H9 (cell line): ENCODE measurements around the gene PRSS23. TPM values are rescaled to one million over a fixed set of nuclear protein-coding genes. Genes with fewer than 3 reads are reported as not detected.

Experiments
- DNase-seq: peaks from one replicate; pipeline ENCODE4 v3.0.0-alpha.2; 2017
- H2AFZ ChIP-seq: one replicate; pipeline ENCODE4 v1.6.1; 2013; ENCODE audit warnings: mild to moderate bottlenecking, low read length, control low read depth, moderate library complexity
- H2AK5ac ChIP-seq: 2 replicates; pipeline ENCODE4 v1.6.1; 2013; ENCODE audit warnings: low read length, control low read depth, mixed read lengths; ENCODE audit not compliant: insufficient read length
- H2BK120ac ChIP-seq: one replicate; pipeline ENCODE4 v1.6.1; 2013; ENCODE audit warnings: low read depth, mild to moderate bottlenecking, low read length, control low read depth, inconsistent platforms; ENCODE audit not compliant: poor library complexity, severe bottlenecking
- H2BK12ac ChIP-seq: 2 replicates; pipeline ENCODE4 v1.6.1; 2013; ENCODE audit warnings: low read length, control low read depth, mixed read lengths, low read depth; ENCODE audit not compliant: insufficient read length
- H2BK15ac ChIP-seq: 2 replicates; pipeline ENCODE4 v1.6.1; 2013; ENCODE audit warnings: low read depth, low read length, control low read depth
- H2BK20ac ChIP-seq: one replicate; pipeline ENCODE4 v1.6.1; 2013; ENCODE audit warnings: low read depth, mild to moderate bottlenecking, low read length, control low read depth, inconsistent platforms; ENCODE audit not compliant: poor library complexity, severe bottlenecking
- H2BK5ac ChIP-seq: 2 replicates; pipeline ENCODE4 v1.6.1; 2013; ENCODE audit warnings: low read length, control low read depth, mixed read lengths; ENCODE audit not compliant: insufficient read length
- H3K14ac ChIP-seq: 2 replicates; pipeline ENCODE4 v1.6.1; 2013; ENCODE audit warnings: low read length, control low read depth; ENCODE audit not compliant: insufficient read depth
- H3K18ac ChIP-seq: 2 replicates; pipeline ENCODE4 v1.6.1; 2013; ENCODE audit warnings: low read depth, mild to moderate bottlenecking, mixed read lengths, low read length, control low read depth; ENCODE audit not compliant: insufficient read length
- H3K23ac ChIP-seq: 2 replicates; pipeline ENCODE4 v1.6.1; 2013; ENCODE audit warnings: low read length, control low read depth, mixed read lengths, low read depth; ENCODE audit not compliant: insufficient read length
- H3K23me2 ChIP-seq: 2 replicates; pipeline ENCODE4 v1.6.1; 2013; ENCODE audit warnings: low read depth, mild to moderate bottlenecking, mixed read lengths, low read length, control low read depth; ENCODE audit not compliant: insufficient read length, poor library complexity, severe bottlenecking
- H3K27ac ChIP-seq: 2 replicates; pipeline ENCODE4 v1.5.1; 2013; ENCODE audit warnings: low read length, control low read depth, mixed read lengths, low read depth; ENCODE audit not compliant: insufficient read length
- H3K27me3 ChIP-seq: 2 replicates; pipeline ENCODE4 v1.6.1; 2013; ENCODE audit warnings: low read length, control low read depth, inconsistent platforms; ENCODE audit not compliant: insufficient read depth
- H3K4ac ChIP-seq: 2 replicates; pipeline ENCODE4 v1.6.1; 2013; ENCODE audit warnings: low read depth, mild to moderate bottlenecking, control low read depth, inconsistent platforms, low read length, moderate library complexity
- H3K4me1 ChIP-seq: 2 replicates; pipeline ENCODE4 v1.6.1; 2013; ENCODE audit warnings: low read length, control low read depth, inconsistent platforms; ENCODE audit not compliant: insufficient read depth
- H3K4me2 ChIP-seq: 2 replicates; pipeline ENCODE4 v1.6.1; 2013; ENCODE audit warnings: low read length, control low read depth, mixed read lengths; ENCODE audit not compliant: insufficient read length, insufficient read depth
- H3K56ac ChIP-seq: 2 replicates; pipeline ENCODE4 v1.6.1; 2013; ENCODE audit warnings: low read depth, mild to moderate bottlenecking, mixed read lengths, low read length, control low read depth; ENCODE audit not compliant: insufficient read length
- H3K79me1 ChIP-seq: 2 replicates; pipeline ENCODE4 v1.6.1; 2013; ENCODE audit warnings: low read depth, mild to moderate bottlenecking, moderate library complexity, low read length, control low read depth, inconsistent platforms; ENCODE audit not compliant: insufficient read depth, poor library complexity, severe bottlenecking
- H3K79me2 ChIP-seq: 2 replicates; pipeline ENCODE4 v1.6.1; 2013; ENCODE audit warnings: low read length, control low read depth, inconsistent platforms; ENCODE audit not compliant: insufficient read depth
- H3K9ac ChIP-seq: 2 replicates; pipeline ENCODE4 v1.6.1; 2013; ENCODE audit warnings: low read length, control low read depth, mixed read lengths; ENCODE audit not compliant: insufficient read length; ENCODE audit errors: extremely low read depth
- H3K9me3 ChIP-seq: one replicate; pipeline ENCODE4 v1.6.1; 2013; ENCODE audit warnings: low read depth, low read length, inconsistent platforms; ENCODE audit not compliant: control insufficient read depth
- H3T11ph ChIP-seq: one replicate; pipeline ENCODE4 v1.6.1; 2013; ENCODE audit warnings: mild to moderate bottlenecking, low read length, control low read depth, inconsistent platforms
- H4K20me1 ChIP-seq: one replicate; pipeline ENCODE4 v1.6.1; 2013; ENCODE audit not compliant: control insufficient read depth, insufficient read length, insufficient read depth
- H4K5ac ChIP-seq: 2 replicates; pipeline ENCODE4 v1.6.1; 2013; ENCODE audit warnings: low read depth, mild to moderate bottlenecking, mixed read lengths, low read length, control low read depth; ENCODE audit not compliant: insufficient read length
- H4K8ac ChIP-seq: replicated peaks from 2 replicates; pipeline ENCODE4 v1.6.1; 2013; ENCODE audit warnings: low read length, control low read depth, mixed read lengths, low read depth; ENCODE audit not compliant: insufficient read length
- H4K91ac ChIP-seq: 2 replicates; pipeline ENCODE4 v1.6.1; 2013; ENCODE audit warnings: low read depth, mild to moderate bottlenecking, moderate library complexity, mixed read lengths, low read length, control low read depth; ENCODE audit not compliant: insufficient read length
- H3K27ac Mint-ChIP-seq, 3 experiments: 2 replicates in 2 of 3; 3 replicates in 1 of 3; pipeline ENCODE4 v1.8.0; 2020 to 2021; ENCODE audit warnings: mixed read lengths in 3 of 3, mild to moderate bottlenecking in 1 of 3, moderate library complexity in 1 of 3
- H3K27me3 Mint-ChIP-seq: 2 replicates; pipeline ENCODE4 v1.8.0; 2021; ENCODE audit warnings: low read depth, mild to moderate bottlenecking, moderate library complexity, mixed read lengths
- H3K36me3 Mint-ChIP-seq, 3 experiments: 2 replicates in 2 of 3; 3 replicates in 1 of 3; pipeline ENCODE4 v1.8.0; 2020 to 2021; ENCODE audit warnings: low read depth in 3 of 3, mixed read lengths in 3 of 3; ENCODE audit not compliant: insufficient read depth in 1 of 3
- H3K4me1 Mint-ChIP-seq, 2 experiments: 2 replicates each; pipeline ENCODE4 v1.8.0; 2020; ENCODE audit warnings: mixed read lengths in 2 of 2
- H3K4me3 Mint-ChIP-seq, 2 experiments: 2 replicates in 1 of 2; 3 replicates in 1 of 2; pipeline ENCODE4 v1.8.0; 2020 to 2021; ENCODE audit warnings: mild to moderate bottlenecking in 2 of 2, mixed read lengths in 2 of 2, moderate library complexity in 1 of 2
- H3K9me3 Mint-ChIP-seq, 2 experiments: 2 replicates in 1 of 2; 3 replicates in 1 of 2; pipeline ENCODE4 v1.8.0; 2020; ENCODE audit warnings: mild to moderate bottlenecking in 2 of 2, mixed read lengths in 2 of 2, moderate library complexity in 1 of 2
- CTCF ChIP-seq: fragments of 200-600 bp; sonication (generic); conservative IDR thresholded peaks from 3 replicates; pipeline ENCODE4 v1.8.0; 2021; ENCODE audit warnings: antibody characterized with exemption, mild to moderate bottlenecking
- WGBS: extraction: QIAGEN DNeasy Blood & Tissue Kit; methylation state at CpG from one replicate; pipeline ENCODE4 v1.1.7; 2013; ENCODE audit warnings: missing lambda C conversion rate, low lambda C conversion rate, mixed read lengths; ENCODE audit not compliant: insufficient read length; ENCODE audit errors: extremely low coverage; 5-methylcytosine and 5-hydroxymethylcytosine counted together
- total RNA-seq: library from RNA; stranded (reverse); gene quantifications from 2 replicates; pipeline ENCODE4 v1.2.1, GENCODE V29; 2021

PRSS23 gene
- total RNA-seq, 1 experiment from 2014 or later = 6.9 TPM

GRCh38 chr11:86800960-86801272 lies 574 bp downstream of the PRSS23 start:
- Histone ChIP-seq H3K4me2 (peak overlapping the region; percentile 83), H2AFZ (no peak overlapping the region), H3T11ph (no peak overlapping the region), H2BK120ac (no peak overlapping the region), H3K9me3 (no peaks in the 10 kb centered on the region), H4K91ac (no peak overlapping the region), H2BK15ac (no peak overlapping the region), H3K23me2 (peaks cover 10% of the 10 kb centered on the region), H3K56ac (no peak overlapping the region), H4K5ac (no peak overlapping the region), H3K14ac (no peak overlapping the region), H3K9ac (peak overlapping the region; percentile 70), H3K4me1 (peaks cover 4% of the 10 kb centered on the region; the same call in 1 of the 2 replicates), H3K23ac (no peak overlapping the region), H3K79me1 (no peaks in the 10 kb centered on the region), H2BK20ac (no peak overlapping the region), H2AK5ac (no peak overlapping the region), H3K27me3 (peaks cover 5% of the 10 kb centered on the region; the same call in 1 of the 2 replicates), H4K8ac (no peak overlapping the region), H3K4ac (no peak overlapping the region), H3K27ac (no peak overlapping the region), H3K79me2 (no peaks in the 10 kb centered on the region), H3K18ac (no peak overlapping the region), H2BK12ac (no peak overlapping the region), H4K20me1 (no peaks in the 10 kb centered on the region), H2BK5ac (no peak overlapping the region)
- H3K27me3 Mint-ChIP-seq = peaks cover 29% of the 10 kb centered on the region
- DNase-seq = no peak
- peaks cover 23 to 29% of the 10 kb centered on the region in 2 experiments for H3K4me1 Mint-ChIP-seq
- H3K36me3 Mint-ChIP-seq = no peaks in the 10 kb centered on the region
- no CpG with 5 or more reads among the region's 9 CpGs for WGBS
- H3K4me3 Mint-ChIP-seq = peak overlapping the region; percentile 75 to 83
- no peak for TF ChIP-seq CTCF
- no peaks in the 10 kb centered on the region for H3K9me3 Mint-ChIP-seq
- no peak overlapping the region; a peak in 1 of 7 replicates for H3K27ac Mint-ChIP-seq
